H9 (cell line): ENCODE data around the gene WDR27. TPM values are rescaled to one million over a fixed set of nuclear protein-coding genes. Genes with fewer than 3 reads are reported as not detected.

Source experiments
- DNase-seq: peaks from one replicate; pipeline ENCODE4 v3.0.0-alpha.2; 2017
- H2AFZ ChIP-seq: one replicate; pipeline ENCODE4 v1.6.1; 2013; ENCODE audit warnings: mild to moderate bottlenecking, low read length, control low read depth, moderate library complexity
- H2AK5ac ChIP-seq: 2 replicates; pipeline ENCODE4 v1.6.1; 2013; ENCODE audit warnings: low read length, control low read depth, mixed read lengths; ENCODE audit not compliant: insufficient read length
- H2BK120ac ChIP-seq: one replicate; pipeline ENCODE4 v1.6.1; 2013; ENCODE audit warnings: low read depth, mild to moderate bottlenecking, low read length, control low read depth, inconsistent platforms; ENCODE audit not compliant: poor library complexity, severe bottlenecking
- H2BK12ac ChIP-seq: 2 replicates; pipeline ENCODE4 v1.6.1; 2013; ENCODE audit warnings: low read length, control low read depth, mixed read lengths, low read depth; ENCODE audit not compliant: insufficient read length
- H2BK15ac ChIP-seq: 2 replicates; pipeline ENCODE4 v1.6.1; 2013; ENCODE audit warnings: low read depth, low read length, control low read depth
- H2BK20ac ChIP-seq: one replicate; pipeline ENCODE4 v1.6.1; 2013; ENCODE audit warnings: low read depth, mild to moderate bottlenecking, low read length, control low read depth, inconsistent platforms; ENCODE audit not compliant: poor library complexity, severe bottlenecking
- H2BK5ac ChIP-seq: 2 replicates; pipeline ENCODE4 v1.6.1; 2013; ENCODE audit warnings: low read length, control low read depth, mixed read lengths; ENCODE audit not compliant: insufficient read length
- H3K14ac ChIP-seq: 2 replicates; pipeline ENCODE4 v1.6.1; 2013; ENCODE audit warnings: low read length, control low read depth; ENCODE audit not compliant: insufficient read depth
- H3K18ac ChIP-seq: 2 replicates; pipeline ENCODE4 v1.6.1; 2013; ENCODE audit warnings: low read depth, mild to moderate bottlenecking, mixed read lengths, low read length, control low read depth; ENCODE audit not compliant: insufficient read length
- H3K23ac ChIP-seq: 2 replicates; pipeline ENCODE4 v1.6.1; 2013; ENCODE audit warnings: low read length, control low read depth, mixed read lengths, low read depth; ENCODE audit not compliant: insufficient read length
- H3K23me2 ChIP-seq: 2 replicates; pipeline ENCODE4 v1.6.1; 2013; ENCODE audit warnings: low read depth, mild to moderate bottlenecking, mixed read lengths, low read length, control low read depth; ENCODE audit not compliant: insufficient read length, poor library complexity, severe bottlenecking
- H3K27ac ChIP-seq: 2 replicates; pipeline ENCODE4 v1.5.1; 2013; ENCODE audit warnings: low read length, control low read depth, mixed read lengths, low read depth; ENCODE audit not compliant: insufficient read length
- H3K27me3 ChIP-seq: 2 replicates; pipeline ENCODE4 v1.6.1; 2013; ENCODE audit warnings: low read length, control low read depth, inconsistent platforms; ENCODE audit not compliant: insufficient read depth
- H3K4ac ChIP-seq: 2 replicates; pipeline ENCODE4 v1.6.1; 2013; ENCODE audit warnings: low read depth, mild to moderate bottlenecking, control low read depth, inconsistent platforms, low read length, moderate library complexity
- H3K4me1 ChIP-seq: 2 replicates; pipeline ENCODE4 v1.6.1; 2013; ENCODE audit warnings: low read length, control low read depth, inconsistent platforms; ENCODE audit not compliant: insufficient read depth
- H3K4me2 ChIP-seq: 2 replicates; pipeline ENCODE4 v1.6.1; 2013; ENCODE audit warnings: low read length, control low read depth, mixed read lengths; ENCODE audit not compliant: insufficient read length, insufficient read depth
- H3K56ac ChIP-seq: 2 replicates; pipeline ENCODE4 v1.6.1; 2013; ENCODE audit warnings: low read depth, mild to moderate bottlenecking, mixed read lengths, low read length, control low read depth; ENCODE audit not compliant: insufficient read length
- H3K79me1 ChIP-seq: 2 replicates; pipeline ENCODE4 v1.6.1; 2013; ENCODE audit warnings: low read depth, mild to moderate bottlenecking, moderate library complexity, low read length, control low read depth, inconsistent platforms; ENCODE audit not compliant: insufficient read depth, poor library complexity, severe bottlenecking
- H3K79me2 ChIP-seq: 2 replicates; pipeline ENCODE4 v1.6.1; 2013; ENCODE audit warnings: low read length, control low read depth, inconsistent platforms; ENCODE audit not compliant: insufficient read depth
- H3K9ac ChIP-seq: 2 replicates; pipeline ENCODE4 v1.6.1; 2013; ENCODE audit warnings: low read length, control low read depth, mixed read lengths; ENCODE audit not compliant: insufficient read length; ENCODE audit errors: extremely low read depth
- H3K9me3 ChIP-seq: one replicate; pipeline ENCODE4 v1.6.1; 2013; ENCODE audit warnings: low read depth, low read length, inconsistent platforms; ENCODE audit not compliant: control insufficient read depth
- H3T11ph ChIP-seq: one replicate; pipeline ENCODE4 v1.6.1; 2013; ENCODE audit warnings: mild to moderate bottlenecking, low read length, control low read depth, inconsistent platforms
- H4K20me1 ChIP-seq: one replicate; pipeline ENCODE4 v1.6.1; 2013; ENCODE audit not compliant: control insufficient read depth, insufficient read length, insufficient read depth
- H4K5ac ChIP-seq: 2 replicates; pipeline ENCODE4 v1.6.1; 2013; ENCODE audit warnings: low read depth, mild to moderate bottlenecking, mixed read lengths, low read length, control low read depth; ENCODE audit not compliant: insufficient read length
- H4K8ac ChIP-seq: replicated peaks from 2 replicates; pipeline ENCODE4 v1.6.1; 2013; ENCODE audit warnings: low read length, control low read depth, mixed read lengths, low read depth; ENCODE audit not compliant: insufficient read length
- H4K91ac ChIP-seq: 2 replicates; pipeline ENCODE4 v1.6.1; 2013; ENCODE audit warnings: low read depth, mild to moderate bottlenecking, moderate library complexity, mixed read lengths, low read length, control low read depth; ENCODE audit not compliant: insufficient read length
- H3K27ac Mint-ChIP-seq, 3 experiments: 2 replicates in 2 of 3; 3 replicates in 1 of 3; pipeline ENCODE4 v1.8.0; 2020 to 2021; ENCODE audit warnings: mixed read lengths in 3 of 3, mild to moderate bottlenecking in 1 of 3, moderate library complexity in 1 of 3
- H3K27me3 Mint-ChIP-seq: 2 replicates; pipeline ENCODE4 v1.8.0; 2021; ENCODE audit warnings: low read depth, mild to moderate bottlenecking, moderate library complexity, mixed read lengths
- H3K36me3 Mint-ChIP-seq, 3 experiments: 2 replicates in 2 of 3; 3 replicates in 1 of 3; pipeline ENCODE4 v1.8.0; 2020 to 2021; ENCODE audit warnings: low read depth in 3 of 3, mixed read lengths in 3 of 3; ENCODE audit not compliant: insufficient read depth in 1 of 3
- H3K4me1 Mint-ChIP-seq, 2 experiments: 2 replicates each; pipeline ENCODE4 v1.8.0; 2020; ENCODE audit warnings: mixed read lengths in 2 of 2
- H3K4me3 Mint-ChIP-seq, 2 experiments: 2 replicates in 1 of 2; 3 replicates in 1 of 2; pipeline ENCODE4 v1.8.0; 2020 to 2021; ENCODE audit warnings: mild to moderate bottlenecking in 2 of 2, mixed read lengths in 2 of 2, moderate library complexity in 1 of 2
- H3K9me3 Mint-ChIP-seq, 2 experiments: 2 replicates in 1 of 2; 3 replicates in 1 of 2; pipeline ENCODE4 v1.8.0; 2020; ENCODE audit warnings: mild to moderate bottlenecking in 2 of 2, mixed read lengths in 2 of 2, moderate library complexity in 1 of 2
- CTCF ChIP-seq: fragments of 200-600 bp; sonication (generic); conservative IDR thresholded peaks from 3 replicates; pipeline ENCODE4 v1.8.0; 2021; ENCODE audit warnings: antibody characterized with exemption, mild to moderate bottlenecking
- WGBS: extraction: QIAGEN DNeasy Blood & Tissue Kit; methylation state at CpG from one replicate; pipeline ENCODE4 v1.1.7; 2013; ENCODE audit warnings: missing lambda C conversion rate, low lambda C conversion rate, mixed read lengths; ENCODE audit not compliant: insufficient read length; ENCODE audit errors: extremely low coverage; 5-methylcytosine and 5-hydroxymethylcytosine counted together
- total RNA-seq: library from RNA; stranded (reverse); gene quantifications from 2 replicates; pipeline ENCODE4 v1.2.1, GENCODE V29; 2021

WDR27 gene
- total RNA-seq, 1 experiment from 2014 or later: 48.7 TPM

GRCh38 chr6:169417101-169417500 lies 284.7 kb downstream of the WDR27 start:
- no peak overlapping the region for H2BK120ac ChIP-seq
- no peak overlapping the region for H3K27ac Mint-ChIP-seq
- no peaks in the 10 kb centered on the region for H3K27me3 ChIP-seq
- no peak for DNase-seq
- no peaks in the 10 kb centered on the region for H3K23me2 ChIP-seq
- no peak overlapping the region for H3K27ac ChIP-seq
- H4K91ac ChIP-seq: no peak overlapping the region
- H3K18ac ChIP-seq: no peak overlapping the region
- H3K9me3 ChIP-seq: peaks cover 5% of the 10 kb centered on the region
- no peak overlapping the region for H3K23ac ChIP-seq
- H3K79me1 ChIP-seq: no peaks in the 10 kb centered on the region
- H4K8ac ChIP-seq: no peak overlapping the region
- no peaks in the 10 kb centered on the region for H3K4me1 ChIP-seq
- no peak overlapping the region for H2BK12ac ChIP-seq
- no peak overlapping the region for H3K4ac ChIP-seq
- H3K4me3 Mint-ChIP-seq: no peak overlapping the region
- H2BK15ac ChIP-seq: no peak overlapping the region
- H3K79me2 ChIP-seq: no peaks in the 10 kb centered on the region
- H3K4me1 Mint-ChIP-seq: peaks cover 4% of the 10 kb centered on the region in 2 experiments; a peak in 3 of 4 replicates
- no peak overlapping the region for H3K9ac ChIP-seq
- no peak overlapping the region for H2BK20ac ChIP-seq
- no CpG with 5 or more reads among the region's 1 CpG for WGBS
- peaks cover 10% of the 10 kb centered on the region for H3K27me3 Mint-ChIP-seq
- no peak overlapping the region for H3K14ac ChIP-seq
- no peak overlapping the region for H4K5ac ChIP-seq
- no peak overlapping the region for H2BK5ac ChIP-seq
- peaks cover 14 to 37% (median 28%) of the 10 kb centered on the region in 3 experiments for H3K36me3 Mint-ChIP-seq
- H3K9me3 Mint-ChIP-seq: peaks cover 46 to 47% of the 10 kb centered on the region in 2 experiments
- H3T11ph ChIP-seq: no peak overlapping the region
- no peaks in the 10 kb centered on the region for H4K20me1 ChIP-seq
- no peak overlapping the region for H2AFZ ChIP-seq
- TF ChIP-seq CTCF: no peak
- H3K56ac ChIP-seq: no peak overlapping the region
- H2AK5ac ChIP-seq: no peak overlapping the region
- H3K4me2 ChIP-seq: no peak overlapping the region
